ENCODE measurements around the gene PLPPR1.

DNA sequence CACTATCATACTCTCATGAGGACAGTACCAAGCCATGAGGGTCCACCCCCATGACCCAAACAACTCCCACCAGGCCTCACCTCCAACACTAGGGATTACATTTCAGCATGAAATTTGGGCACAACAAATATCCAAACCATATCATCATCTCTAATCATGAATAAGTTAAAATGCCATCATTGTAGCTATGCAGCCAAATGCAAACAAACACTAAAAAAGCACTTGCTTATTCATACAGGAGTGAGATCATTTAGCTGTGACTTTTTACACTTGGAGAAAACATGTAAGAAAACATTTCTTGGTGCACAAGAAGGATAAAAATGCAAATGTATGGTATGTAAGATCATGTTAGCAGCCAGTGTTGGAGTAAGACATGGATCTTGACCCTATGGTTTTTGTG lies 332.1 kb downstream of the PLPPR1 start:
- TF ChIP-seq, protein P1, sequence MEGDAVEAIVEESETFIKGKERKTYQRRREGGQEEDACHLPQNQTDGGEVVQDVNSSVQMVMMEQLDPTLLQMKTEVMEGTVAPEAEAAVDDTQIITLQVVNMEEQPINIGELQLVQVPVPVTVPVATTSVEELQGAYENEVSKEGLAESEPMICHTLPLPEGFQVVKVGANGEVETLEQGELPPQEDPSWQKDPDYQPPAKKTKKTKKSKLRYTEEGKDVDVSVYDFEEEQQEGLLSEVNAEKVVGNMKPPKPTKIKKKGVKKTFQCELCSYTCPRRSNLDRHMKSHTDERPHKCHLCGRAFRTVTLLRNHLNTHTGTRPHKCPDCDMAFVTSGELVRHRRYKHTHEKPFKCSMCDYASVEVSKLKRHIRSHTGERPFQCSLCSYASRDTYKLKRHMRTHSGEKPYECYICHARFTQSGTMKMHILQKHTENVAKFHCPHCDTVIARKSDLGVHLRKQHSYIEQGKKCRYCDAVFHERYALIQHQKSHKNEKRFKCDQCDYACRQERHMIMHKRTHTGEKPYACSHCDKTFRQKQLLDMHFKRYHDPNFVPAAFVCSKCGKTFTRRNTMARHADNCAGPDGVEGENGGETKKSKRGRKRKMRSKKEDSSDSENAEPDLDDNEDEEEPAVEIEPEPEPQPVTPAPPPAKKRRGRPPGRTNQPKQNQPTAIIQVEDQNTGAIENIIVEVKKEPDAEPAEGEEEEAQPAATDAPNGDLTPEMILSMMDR (IDR thresholded peaks at IDR 0.05): no peak
- TF ChIP-seq POLR2A (IDR thresholded peaks at IDR 0.05) (no peak), EP300 (IDR thresholded peaks at IDR 0.05) (no peak)
